GM13976 (cell line): ENCODE measurements around the gene F11R.

Experiments
- DNase-seq: peaks from one replicate; pipeline ENCODE4 v3.0.0; 2012; ENCODE audit warnings: low spot score
- CTCF ChIP-seq: IDR thresholded peaks from 2 replicates; pipeline ENCODE4 v1.5.1; 2012; ENCODE audit warnings: borderline replicate concordance, mild to moderate bottlenecking; ENCODE audit not compliant: insufficient read depth; ENCODE audit errors: extremely low read depth, missing control alignments, control extremely low read depth
- in situ Hi-C: fragments of 300-500 bp; cut with MboI; formaldehyde crosslinking; loops from one replicate; pipeline ENCODE4 v1.12.0; 2022; ENCODE audit warnings: low sequenced_read_pairs, mixed read lengths, inconsistent platforms; ENCODE audit not compliant: unreplicated experiment

The F11R gene

GRCh38 chr1:161061419-161061818 lies 40.5 kb upstream of the F11R start:
- in situ Hi-C loops: no loop called here
- TF ChIP-seq CTCF: no peak
- DNase-seq: no peak

- no peak for DNase-seq
- in situ Hi-C loops: no loop called here
- TF ChIP-seq CTCF: no peak
These were observed 38.3 kb upstream of the F11R start for GRCh38 chr1:161059293-161059692.

GRCh38 chr1:161054805-161055204 lies 33.9 kb upstream of the F11R start:
- in situ Hi-C loops: no loop called here

GRCh38 chr1:161054232-161054631 lies 33.3 kb upstream of the F11R start:
- no peak for TF ChIP-seq CTCF
- DNase-seq: no peak
- in situ Hi-C loops: no loop called here

More at GRCh38 chr1:161054805-161055204, 33.9 kb upstream of the F11R start:
- no peak for TF ChIP-seq CTCF
- no peak for DNase-seq

GRCh38 chr1:161052899-161053298 lies 31.9 kb upstream of the F11R start:
- in situ Hi-C loops: no loop called here

GRCh38 chr1:161051219-161051618 lies 30.3 kb upstream of the F11R start:
- DNase-seq: no peak
- TF ChIP-seq CTCF: no peak
- in situ Hi-C loops: no loop called here

More at GRCh38 chr1:161052899-161053298, 31.9 kb upstream of the F11R start:
- DNase-seq: no peak
- no peak for TF ChIP-seq CTCF
